HG02981 (cell line): ENCODE results near the gene PKNOX2.
A peak's percentile ranks its signal among the peaks of the same experiment; 100 is the strongest.

Experiments
- ATAC-seq: cut with Tn5 transposase; IDR thresholded peaks from one replicate; pipeline ENCODE4 v1.9.1; 2021; ENCODE audit warnings: mild to moderate bottlenecking, moderate library complexity; ENCODE audit not compliant: unreplicated experiment

PKNOX2 gene

GRCh38 chr11:125398475-125398874 lies 233.9 kb downstream of the PKNOX2 start:
- no peak for ATAC-seq

GRCh38 chr11:125398994-125399640 lies 234.6 kb downstream of the PKNOX2 start:
- ATAC-seq, result no peak

- ATAC-seq, result no peak
These were observed 235.4 kb downstream of the PKNOX2 start for GRCh38 chr11:125399945-125400344.

GRCh38 chr11:125401235-125401634 lies 236.7 kb downstream of the PKNOX2 start:
- ATAC-seq, result no peak

DNA sequence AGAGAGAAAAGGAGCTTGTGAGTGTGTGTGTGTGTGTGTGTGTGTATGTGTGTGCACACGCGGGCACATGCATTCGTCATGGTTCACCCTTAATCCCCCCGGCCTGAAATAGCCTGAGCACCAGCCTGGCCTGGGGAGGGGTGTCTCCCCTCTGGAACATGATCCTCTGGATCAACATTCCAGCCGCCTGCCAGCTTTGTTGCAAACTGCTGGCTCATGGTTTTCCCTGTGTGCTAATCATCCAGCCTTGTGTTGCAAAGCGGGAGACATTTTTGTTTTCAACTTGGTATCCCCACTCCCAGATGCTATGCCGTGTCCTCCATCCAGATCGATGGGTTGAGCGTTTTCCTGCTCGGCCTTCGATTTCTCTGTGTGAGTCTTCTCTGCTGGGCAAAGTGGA lies 237.2 kb downstream of the PKNOX2 start:
- ATAC-seq, result no peak

DNA sequence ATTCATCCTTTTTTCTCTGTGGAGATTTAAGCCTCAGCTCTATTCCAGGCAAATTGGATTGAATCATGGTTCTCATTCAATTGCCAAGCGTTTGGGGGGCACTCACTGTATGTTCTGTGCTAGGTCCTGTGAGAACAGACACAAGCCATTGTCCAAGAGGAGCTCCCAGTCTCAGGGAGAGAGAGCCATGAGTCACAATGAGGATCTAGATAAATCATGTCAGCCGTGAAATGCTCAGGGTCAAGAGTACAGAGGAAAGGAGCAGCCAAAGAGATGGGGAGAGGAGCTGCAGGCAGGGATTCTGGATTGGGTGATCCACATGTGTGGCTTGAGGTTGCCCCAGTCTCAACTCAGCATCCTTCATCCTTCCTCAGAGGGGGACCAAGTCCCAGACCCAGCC lies 237.9 kb downstream of the PKNOX2 start:
- no peak for ATAC-seq

GRCh38 chr11:125404157-125404810 lies 239.7 kb downstream of the PKNOX2 start:
- ATAC-seq, result no peak

DNA sequence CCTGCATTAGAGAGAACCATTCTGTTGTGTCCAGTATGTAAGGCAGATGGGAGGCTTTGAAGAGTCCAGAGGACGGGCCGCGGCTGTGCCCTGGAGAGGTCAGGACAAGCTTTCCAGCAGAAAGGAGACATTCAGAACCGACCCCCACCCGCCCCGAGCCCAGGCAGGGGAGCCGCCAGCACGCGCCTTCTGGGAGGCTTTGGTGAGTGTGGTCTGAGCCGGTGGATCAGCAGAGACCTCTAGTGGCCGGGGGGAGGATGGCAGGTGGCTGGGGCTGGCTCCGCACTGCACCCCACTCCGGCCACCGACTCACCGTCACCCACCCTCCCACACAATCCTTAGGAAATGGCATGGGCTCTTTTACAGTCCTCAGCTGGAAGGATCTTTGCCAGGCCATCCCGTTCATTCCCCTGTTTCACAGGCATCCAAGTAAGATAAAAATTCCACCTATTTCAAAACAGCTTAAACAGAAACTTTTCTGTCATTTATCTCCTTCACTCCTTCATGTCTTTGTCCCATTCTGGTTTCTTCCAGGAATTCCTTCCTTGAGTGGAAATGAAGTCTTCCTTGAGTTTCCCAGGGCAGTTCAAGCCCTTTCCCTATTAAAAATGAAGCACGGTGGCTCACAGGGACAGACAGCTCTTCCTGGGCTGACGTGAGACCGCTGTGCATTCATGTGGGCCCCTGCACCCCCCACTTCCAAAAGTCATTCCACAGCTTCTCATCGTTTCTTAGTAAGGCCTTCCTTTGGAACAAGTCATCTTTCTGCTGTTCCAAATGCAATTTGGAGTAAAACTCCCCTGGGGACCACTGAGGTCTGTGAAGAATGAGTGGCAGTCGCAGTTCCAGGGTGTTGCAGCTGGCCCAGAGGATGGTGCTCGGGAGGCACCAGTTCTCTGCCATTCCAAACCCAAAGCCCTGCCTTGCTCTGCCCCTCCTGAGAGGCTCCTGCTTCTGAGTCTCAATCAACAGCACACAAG lies 240.6 kb downstream of the PKNOX2 start:
- ATAC-seq, result peak; percentile 89

GRCh38 chr11:125407046-125407445 lies 242.5 kb downstream of the PKNOX2 start:
- ATAC-seq, result no peak

GRCh38 chr11:125408311-125408711 lies 243.8 kb downstream of the PKNOX2 start:
- ATAC-seq, result no peak

- ATAC-seq, result no peak
These were observed 245.5 kb downstream of the PKNOX2 start for GRCh38 chr11:125410091-125410490.

DNA sequence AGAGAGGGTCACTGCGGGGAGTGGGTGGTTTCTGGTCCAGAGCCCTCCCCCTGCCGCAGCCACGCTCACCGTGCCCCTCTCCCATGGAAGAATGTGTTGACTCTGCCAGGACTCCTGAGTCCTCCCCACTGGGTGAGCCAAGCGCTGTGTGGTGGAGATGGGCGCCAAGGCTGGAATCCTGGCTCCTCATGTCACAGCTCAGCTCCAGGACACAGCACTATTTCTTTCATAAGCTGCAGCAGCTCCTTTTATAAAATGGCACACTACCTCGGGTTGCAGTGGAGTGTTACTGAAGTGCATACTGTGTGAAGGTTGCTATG lies 247.6 kb downstream of the PKNOX2 start:
- no peak for ATAC-seq

- no peak for ATAC-seq
These were observed 248.0 kb downstream of the PKNOX2 start for GRCh38 chr11:125412509-125412908.

- ATAC-seq, result no peak
These were observed 248.7 kb downstream of the PKNOX2 start for GRCh38 chr11:125413226-125413625.

GRCh38 chr11:125414121-125414520 lies 249.6 kb downstream of the PKNOX2 start:
- no peak for ATAC-seq

GRCh38 chr11:125416981-125417935 lies 252.7 kb downstream of the PKNOX2 start:
- no peak for ATAC-seq

DNA sequence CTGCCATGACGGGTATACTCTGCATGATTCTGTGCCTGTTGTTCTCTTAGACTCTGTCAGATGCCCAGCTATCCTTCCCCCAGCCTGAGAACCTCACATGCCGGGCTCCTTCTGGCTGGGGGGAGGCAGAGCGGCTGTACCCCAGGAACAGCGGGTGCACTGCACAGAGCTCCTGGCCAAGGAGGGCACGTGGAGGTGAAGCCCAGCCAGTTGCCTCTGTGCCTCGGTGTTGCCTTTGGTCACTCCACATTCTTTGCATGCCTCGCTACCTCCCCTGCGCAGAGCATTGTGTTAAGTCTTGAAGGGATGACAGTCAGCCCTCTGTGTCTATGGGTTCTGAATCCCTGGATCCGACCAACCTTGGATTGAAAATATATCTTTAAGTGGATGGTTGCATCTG lies 253.8 kb downstream of the PKNOX2 start:
- ATAC-seq, result no peak

GRCh38 chr11:125422681-125423080 lies 258.1 kb downstream of the PKNOX2 start:
- no peak for ATAC-seq

DNA sequence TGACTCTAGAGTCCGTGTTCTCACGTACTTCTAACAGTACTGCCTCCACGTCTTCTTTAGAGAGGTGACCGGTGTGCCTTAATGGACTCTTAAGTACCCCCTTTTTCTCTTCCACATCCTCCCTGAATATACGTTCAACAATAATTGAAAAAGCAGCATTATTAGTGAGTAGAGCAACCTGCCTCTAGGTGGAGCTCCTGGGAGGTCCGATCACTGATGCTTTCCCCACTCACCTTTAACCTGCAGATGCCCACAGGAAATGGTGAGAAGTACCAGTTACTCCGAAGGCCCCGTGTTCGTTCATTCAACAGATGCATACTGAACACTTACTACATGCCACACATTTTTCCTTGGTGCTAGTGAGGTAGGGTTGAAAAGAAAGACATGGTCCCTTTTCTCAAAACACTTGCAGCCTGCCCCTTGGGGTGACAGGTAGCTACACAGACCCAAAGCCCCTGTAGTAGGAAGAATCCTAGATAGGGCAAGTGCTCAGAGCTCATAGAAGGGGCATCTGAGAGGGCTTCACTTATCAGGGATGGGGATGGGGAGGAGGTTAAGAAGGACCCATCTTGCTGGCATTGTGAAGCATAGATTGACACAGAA lies 258.8 kb downstream of the PKNOX2 start:
- ATAC-seq, result no peak

DNA sequence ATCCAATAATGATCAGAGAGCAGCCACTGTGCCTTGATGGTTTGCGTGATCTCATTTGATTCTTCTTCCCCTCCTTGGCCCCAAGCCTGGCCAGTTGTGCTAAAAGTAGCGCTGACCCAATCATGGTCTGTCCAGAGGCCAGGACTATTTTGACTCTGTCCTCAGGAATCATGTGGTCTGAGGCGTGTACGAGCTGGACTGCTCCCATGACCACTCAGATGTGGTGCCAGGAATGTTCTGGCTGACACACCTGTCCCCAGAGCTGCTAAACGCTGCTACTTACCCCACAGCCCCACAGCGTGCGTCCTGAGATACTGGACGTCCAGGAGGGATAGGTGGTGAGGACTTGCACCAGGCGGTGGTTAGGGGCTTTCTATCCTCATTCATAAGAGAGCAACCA lies 261.1 kb downstream of the PKNOX2 start:
- no peak for ATAC-seq
